ENCODE results near the gene BMPER.

BMPER gene

GRCh38 chr7:34016876-34017275, 111.5 kb downstream of the BMPER start:
- no peak for DNase-seq (ENCODE audit: low read depth in 2 of 2, low spot score in 1 of 2)

- DNase-seq (ENCODE audit: low read depth in 2 of 2, low spot score in 1 of 2): no peak
These were observed 114.0 kb downstream of the BMPER start for GRCh38 chr7:34019301-34019790.

GRCh38 chr7:34022626-34023025, 117.3 kb downstream of the BMPER start:
- DNase-seq (ENCODE audit: low read depth in 2 of 2, low spot score in 1 of 2): no peak

GRCh38 chr7:34025600-34025999, 120.3 kb downstream of the BMPER start:
- no peak for DNase-seq (ENCODE audit: low read depth in 2 of 2, low spot score in 1 of 2)

GRCh38 chr7:34026481-34027190, 121.3 kb downstream of the BMPER start:
- no peak for DNase-seq (ENCODE audit: low read depth in 2 of 2, low spot score in 1 of 2)

- DNase-seq (ENCODE audit: low read depth in 2 of 2, low spot score in 1 of 2): no peak
These were observed 125.8 kb downstream of the BMPER start for GRCh38 chr7:34031156-34031555.

GRCh38 chr7:34034728-34035127, 129.4 kb downstream of the BMPER start:
- DNase-seq (ENCODE audit: low read depth in 2 of 2, low spot score in 1 of 2): no peak

- no peak for DNase-seq (ENCODE audit: low read depth in 2 of 2, low spot score in 1 of 2)
These were observed 130.9 kb downstream of the BMPER start for GRCh38 chr7:34036051-34036920.

- no peak for DNase-seq (ENCODE audit: low read depth in 2 of 2, low spot score in 1 of 2)
These were observed 131.8 kb downstream of the BMPER start for GRCh38 chr7:34036972-34037792.

GRCh38 chr7:34038816-34039470, 133.6 kb downstream of the BMPER start:
- DNase-seq (ENCODE audit: low read depth in 2 of 2, low spot score in 1 of 2): no peak

- no peak for DNase-seq (ENCODE audit: low read depth in 2 of 2, low spot score in 1 of 2)
These were observed 136.4 kb downstream of the BMPER start for GRCh38 chr7:34041707-34042106.

- DNase-seq (ENCODE audit: low read depth in 2 of 2, low spot score in 1 of 2): no peak
These were observed 137.1 kb downstream of the BMPER start for GRCh38 chr7:34042406-34042805.

- no peak for DNase-seq (ENCODE audit: low read depth in 2 of 2, low spot score in 1 of 2)
These were observed 138.3 kb downstream of the BMPER start for GRCh38 chr7:34043461-34044305.

- no peak for DNase-seq (ENCODE audit: low read depth in 2 of 2, low spot score in 1 of 2)
These were observed 138.9 kb downstream of the BMPER start for GRCh38 chr7:34044306-34044643.

- DNase-seq (ENCODE audit: low read depth in 2 of 2, low spot score in 1 of 2): no peak
These were observed 139.5 kb downstream of the BMPER start for GRCh38 chr7:34044734-34045353.

GRCh38 chr7:34048445-34048844, 143.1 kb downstream of the BMPER start:
- no peak for DNase-seq (ENCODE audit: low read depth in 2 of 2, low spot score in 1 of 2)

GRCh38 chr7:34054075-34054474, 148.7 kb downstream of the BMPER start:
- no peak for DNase-seq (ENCODE audit: low read depth in 2 of 2, low spot score in 1 of 2)

GRCh38 chr7:34057136-34057535, 151.8 kb downstream of the BMPER start:
- no peak for DNase-seq (ENCODE audit: low read depth in 2 of 2, low spot score in 1 of 2)

GRCh38 chr7:34057956-34058355, 152.6 kb downstream of the BMPER start:
- DNase-seq (ENCODE audit: low read depth in 2 of 2, low spot score in 1 of 2): no peak

- no peak for DNase-seq (ENCODE audit: low read depth in 2 of 2, low spot score in 1 of 2)
These were observed 153.4 kb downstream of the BMPER start for GRCh38 chr7:34058801-34059135.

Measured in stimulated activated CD8-positive, alpha-beta memory T cell treated with anti-CD3 and anti-CD28 coated beads, Interleukin-4, amount 100 ng/mL, for 4 hours (primary cell).